ENCODE measurements around the gene ADAMTS3.
"Not testable (repeated sequence)": the region's sequence is repeated elsewhere in the genome, so short reads cannot be mapped to it uniquely, and the experiment has no call there.

Gene ADAMTS3

DNA sequence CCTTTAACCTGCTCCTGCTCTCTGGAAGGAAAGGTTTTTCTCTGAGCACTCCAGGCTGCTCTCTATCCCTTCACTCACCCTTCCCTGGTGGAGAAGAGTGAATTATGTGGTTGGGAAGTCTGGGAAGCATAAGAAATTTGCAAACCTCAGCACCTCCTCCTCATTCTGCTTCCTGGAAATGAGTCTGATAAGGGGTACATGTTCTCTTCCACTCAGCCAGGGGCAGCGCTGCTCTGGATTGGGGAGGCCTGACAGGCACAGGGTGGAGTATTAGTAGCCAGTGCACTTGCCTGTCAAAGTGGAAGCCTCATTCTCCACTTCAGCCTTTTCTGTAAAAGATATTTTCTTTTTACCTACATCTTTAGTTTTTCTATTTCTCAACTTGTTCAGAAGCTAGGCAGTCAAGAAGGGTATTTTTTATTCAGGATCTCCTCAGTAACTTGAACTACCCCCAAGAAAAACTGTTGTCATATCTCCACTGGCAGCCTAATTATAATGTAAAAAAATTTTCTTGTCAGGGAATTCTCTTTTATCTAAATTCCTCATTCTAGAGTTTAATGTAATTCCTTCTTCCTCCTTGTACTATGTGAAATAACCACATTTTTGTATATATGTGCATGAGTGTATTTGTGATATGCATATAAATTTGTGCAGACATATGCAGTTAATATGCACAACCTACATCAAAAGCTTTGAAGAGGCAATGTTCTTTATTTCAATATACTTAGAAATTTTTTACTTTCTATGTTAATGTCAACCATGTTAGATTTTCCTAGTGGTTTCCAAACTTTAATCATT lies 15.3 kb downstream of the ADAMTS3 start:
- DNase-seq (ENCODE audit: low read depth in 2 of 2): no peak

DNA sequence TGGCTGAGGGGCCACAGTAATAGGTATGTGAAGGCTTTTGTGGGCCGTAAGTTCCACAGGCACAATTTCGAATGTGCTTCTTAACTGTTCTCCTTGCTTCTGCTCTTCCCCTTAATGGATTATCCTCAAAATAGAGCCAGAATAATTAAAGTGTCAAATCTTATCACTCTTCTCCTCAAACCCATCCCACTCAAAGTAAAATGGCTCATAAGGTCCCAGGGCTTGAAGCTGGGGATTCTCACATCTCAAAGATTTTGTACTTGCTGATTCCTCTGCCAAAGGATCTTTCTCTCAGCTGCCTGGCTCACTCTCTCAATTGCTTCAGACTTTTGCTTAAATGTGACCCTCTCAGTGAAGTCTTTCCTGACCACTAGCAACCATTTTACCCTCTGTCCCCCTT lies 16.6 kb downstream of the ADAMTS3 start:
- DNase-seq (ENCODE audit: low read depth in 2 of 2): no peak

DNA sequence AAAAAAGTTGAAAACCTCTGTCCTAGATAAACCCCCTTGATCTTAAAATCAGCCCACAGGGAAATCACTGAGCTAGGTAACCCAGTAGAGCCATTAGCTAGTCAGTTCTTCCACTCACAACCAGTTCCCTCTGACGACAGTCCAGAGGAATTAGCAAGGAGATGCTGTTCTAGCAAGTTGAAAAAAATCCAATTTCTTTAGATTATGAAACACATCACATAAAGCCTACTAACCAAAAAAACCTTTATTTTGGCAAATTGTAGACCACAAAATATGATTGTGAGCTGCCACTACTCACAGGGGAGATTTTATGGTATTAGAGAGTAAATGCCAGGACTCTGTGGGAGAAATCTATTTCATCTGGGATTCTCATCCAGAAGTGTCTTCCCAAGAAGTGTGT lies 22.6 kb downstream of the ADAMTS3 start:
- DNase-seq (ENCODE audit: low read depth in 2 of 2): no peak

DNA sequence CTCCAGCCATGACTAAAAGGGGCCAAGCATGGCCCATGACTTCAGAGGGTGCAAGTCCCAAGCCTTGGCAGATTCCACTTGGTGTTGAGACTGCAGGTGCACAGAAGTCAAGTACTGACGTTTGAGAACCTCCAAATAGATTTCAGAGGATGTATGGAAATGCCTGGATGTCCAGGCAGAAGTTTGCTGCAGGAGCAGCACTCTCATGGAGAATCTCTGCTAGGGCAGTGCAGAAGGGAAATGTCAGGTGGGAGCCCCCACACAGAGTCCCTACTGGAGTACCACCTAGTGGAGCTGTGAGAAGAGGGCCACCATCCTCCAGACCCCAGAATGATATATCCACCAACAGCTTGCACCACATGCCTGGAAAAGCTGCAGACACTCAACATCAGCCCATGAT lies 28.3 kb downstream of the ADAMTS3 start:
- DNase-seq (ENCODE audit: low read depth in 2 of 2): not testable (repeated sequence)

DNA sequence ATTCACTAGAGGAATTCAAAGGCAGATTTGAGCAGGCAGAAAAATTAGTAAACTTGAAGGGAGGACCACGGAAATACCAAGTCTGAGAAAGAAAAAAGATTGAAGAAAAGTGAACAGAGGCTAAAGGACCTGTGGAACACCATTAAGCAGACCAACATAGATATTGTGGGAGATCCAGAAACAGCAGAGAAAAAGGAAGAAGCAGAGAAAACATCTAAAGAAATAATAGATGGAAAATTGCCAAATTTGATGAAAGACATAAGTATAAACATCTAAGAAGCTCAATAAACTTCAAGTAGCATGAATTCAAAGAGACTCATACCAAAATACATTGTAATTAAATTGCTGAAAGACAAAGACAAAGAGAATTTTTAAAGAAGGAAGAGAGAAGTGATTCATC lies 31.0 kb downstream of the ADAMTS3 start:
- DNase-seq (ENCODE audit: low read depth in 2 of 2): no peak

DNA sequence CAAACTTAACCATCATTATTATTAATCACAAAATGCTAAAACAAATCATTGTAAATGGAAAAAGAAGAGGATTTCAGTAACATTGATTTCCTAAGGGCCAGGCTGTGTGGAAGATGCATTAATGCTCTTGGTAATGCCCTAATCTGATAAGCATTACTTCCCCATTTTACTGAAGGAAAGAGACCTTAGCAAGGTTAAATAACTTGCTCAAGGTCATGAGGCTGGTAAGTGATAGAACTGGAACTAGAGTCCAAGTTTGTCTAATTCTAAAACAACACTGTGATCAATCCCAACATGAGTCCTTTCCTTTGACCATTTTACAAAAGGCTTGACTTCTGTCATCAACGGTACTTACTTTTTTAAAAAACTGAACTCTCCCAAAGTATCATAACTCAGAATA lies 32.6 kb downstream of the ADAMTS3 start:
- no peak for DNase-seq (ENCODE audit: low read depth in 2 of 2)

DNA sequence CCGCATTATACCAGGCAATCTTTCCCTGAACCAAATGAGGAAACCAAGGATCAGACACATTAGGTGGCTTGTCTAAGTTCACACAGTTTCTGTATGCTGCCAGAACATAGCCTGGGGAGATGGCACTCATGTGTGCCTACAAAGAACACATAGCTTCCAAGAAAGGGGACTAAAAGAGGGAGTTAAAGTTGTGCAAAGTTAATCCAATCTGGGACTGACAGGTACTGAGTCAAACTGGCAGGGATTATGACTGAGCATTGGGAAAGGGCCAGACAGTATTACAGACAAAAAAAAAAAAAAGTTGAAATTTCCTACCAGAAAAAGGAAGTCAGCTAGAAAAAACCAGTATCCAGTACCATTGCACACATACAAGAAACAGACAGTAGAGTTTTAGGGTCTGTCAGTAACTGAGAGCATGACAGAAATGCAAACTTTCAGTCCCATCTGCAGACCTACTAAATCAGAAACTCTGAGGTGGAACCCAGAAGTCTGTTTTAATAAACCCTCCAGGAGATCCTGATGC lies 37.2 kb downstream of the ADAMTS3 start:
- no peak for DNase-seq (ENCODE audit: low read depth in 2 of 2)

DNA sequence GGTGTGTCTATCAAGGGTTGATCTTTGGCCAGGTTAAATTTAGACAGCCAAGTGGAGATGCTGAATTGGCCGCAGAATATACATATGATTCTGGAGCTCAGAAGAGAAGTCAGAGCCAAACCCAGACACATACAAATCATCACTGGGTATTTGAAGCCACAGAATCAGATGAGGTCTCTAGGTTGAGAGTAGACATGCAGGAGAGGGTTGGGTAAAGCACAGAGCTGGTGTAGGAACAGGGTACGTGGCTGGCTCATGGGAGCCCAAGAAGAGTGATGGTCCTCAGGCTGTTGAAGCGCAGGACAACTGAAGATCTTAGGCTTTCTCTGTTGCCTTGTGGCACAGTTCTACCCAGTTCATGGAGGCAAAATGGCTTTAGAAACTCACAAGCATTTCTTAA lies 37.7 kb downstream of the ADAMTS3 start:
- DNase-seq (ENCODE audit: low read depth in 2 of 2): no peak

DNA sequence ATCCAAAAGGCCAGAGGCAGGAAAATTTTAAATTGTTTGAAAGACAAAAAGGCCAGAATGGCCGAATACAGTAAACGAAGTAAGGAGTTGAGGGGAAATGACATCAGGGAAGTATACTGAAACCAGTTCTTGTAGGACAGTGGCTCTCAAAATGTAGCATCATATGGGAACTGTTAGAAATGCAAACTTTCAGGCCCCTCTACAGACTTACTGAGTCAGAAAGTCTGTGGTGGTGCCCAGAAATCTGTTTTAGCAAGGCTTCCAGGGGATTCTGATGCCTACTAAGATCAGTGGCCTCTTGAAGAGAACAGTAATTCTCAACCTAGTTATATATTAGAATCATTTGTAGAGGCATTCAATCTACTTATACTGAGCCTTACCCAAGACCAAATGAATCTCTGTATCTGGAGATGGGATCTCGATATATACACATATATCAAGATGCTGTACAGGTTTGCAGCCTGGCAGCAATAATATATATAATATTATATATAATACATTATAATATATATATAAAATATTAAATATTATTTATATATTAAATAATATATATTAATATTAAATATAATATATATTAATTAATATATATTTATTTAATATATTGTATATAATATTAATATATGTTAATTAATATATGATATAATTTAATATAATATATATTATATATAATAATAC lies 39.7 kb downstream of the ADAMTS3 start:
- DNase-seq (ENCODE audit: low read depth in 2 of 2): no peak

DNA sequence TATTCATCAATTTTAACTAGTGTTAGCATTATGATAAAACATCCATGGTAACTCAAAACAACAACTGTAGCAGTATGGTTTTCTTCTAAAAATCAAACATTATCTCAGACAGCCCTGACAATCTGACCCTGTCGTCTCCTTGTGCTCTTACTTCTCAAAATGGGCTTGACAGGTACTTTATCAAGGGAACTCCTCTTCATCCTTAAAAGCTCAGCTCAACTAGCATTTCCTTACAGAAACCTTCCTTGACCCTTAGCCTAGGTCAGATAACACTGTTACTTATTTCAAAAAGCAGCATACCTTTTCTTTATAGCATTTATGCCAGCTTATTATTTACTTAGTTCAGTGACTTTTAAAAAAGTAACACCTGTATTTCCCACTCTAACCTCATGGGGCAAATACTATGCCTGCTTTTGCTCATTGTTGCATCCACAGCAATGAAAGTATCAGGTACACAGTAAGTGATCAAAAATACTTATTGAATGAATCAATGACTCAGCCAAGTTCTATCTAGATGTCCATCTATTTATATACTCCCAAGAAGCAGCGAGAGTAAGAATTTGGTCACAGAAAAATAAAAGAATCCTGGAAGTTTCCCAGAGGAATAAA lies 41.9 kb downstream of the ADAMTS3 start:
- no peak for DNase-seq (ENCODE audit: low read depth in 2 of 2)

DNA sequence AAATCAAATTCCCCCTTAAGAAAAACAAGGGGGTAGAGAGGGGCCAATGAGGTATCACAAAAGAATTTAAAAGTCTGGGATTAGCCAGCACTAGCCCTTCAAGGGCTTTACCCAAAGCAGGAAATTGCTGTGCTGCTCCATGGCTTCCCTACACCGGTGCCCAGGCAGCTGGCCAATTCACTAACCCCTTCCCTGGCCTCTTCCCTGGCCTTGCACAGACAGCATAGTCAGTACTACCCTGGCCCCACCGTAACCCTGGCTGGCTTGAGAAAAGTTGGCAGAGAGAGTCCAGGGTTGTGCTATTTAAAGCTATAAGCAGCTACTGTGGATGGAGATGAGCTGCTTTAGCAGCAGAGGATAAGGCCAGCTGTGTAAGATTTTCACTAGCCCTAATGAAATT lies 43.1 kb downstream of the ADAMTS3 start:
- DNase-seq (ENCODE audit: low read depth in 2 of 2): no peak

DNA sequence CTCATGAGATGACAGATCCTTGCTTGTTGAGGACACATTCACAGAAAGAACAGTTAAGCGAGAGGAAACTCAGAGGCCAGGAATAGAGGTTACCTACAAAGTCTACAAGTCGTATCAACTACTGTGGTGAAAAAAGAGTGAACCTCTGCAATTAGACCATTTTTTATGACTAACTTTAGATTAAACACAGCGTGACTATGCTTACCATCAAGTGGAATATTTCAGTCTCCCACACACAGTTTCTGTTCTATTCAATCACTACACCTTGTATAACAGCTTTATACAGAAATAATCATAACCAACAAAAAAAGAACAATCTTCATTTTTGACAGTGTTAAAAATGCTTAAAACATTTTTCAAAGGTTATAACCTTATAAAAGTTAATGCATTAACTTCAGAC lies 46.6 kb downstream of the ADAMTS3 start:
- no peak for DNase-seq (ENCODE audit: low read depth in 2 of 2)

DNA sequence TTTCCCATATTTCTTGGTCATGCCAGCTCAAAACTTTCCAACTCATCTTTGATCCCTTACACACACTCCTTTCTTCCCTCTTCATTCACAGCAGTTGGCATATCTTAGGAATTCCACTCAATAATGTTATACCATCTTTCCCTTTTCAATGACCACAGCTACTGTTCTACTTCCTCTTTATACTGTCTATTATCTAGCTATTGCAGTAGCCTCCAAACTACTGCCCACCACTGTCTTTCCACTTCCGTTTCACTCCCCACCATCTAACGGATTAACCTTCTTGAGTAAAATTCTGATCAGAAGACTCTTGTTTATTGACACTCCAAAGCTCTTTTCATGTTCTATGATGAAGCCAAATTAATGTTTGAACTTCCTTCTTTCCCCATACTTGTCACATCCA lies 55.8 kb downstream of the ADAMTS3 start:
- no peak for DNase-seq (ENCODE audit: low read depth in 2 of 2)

DNA sequence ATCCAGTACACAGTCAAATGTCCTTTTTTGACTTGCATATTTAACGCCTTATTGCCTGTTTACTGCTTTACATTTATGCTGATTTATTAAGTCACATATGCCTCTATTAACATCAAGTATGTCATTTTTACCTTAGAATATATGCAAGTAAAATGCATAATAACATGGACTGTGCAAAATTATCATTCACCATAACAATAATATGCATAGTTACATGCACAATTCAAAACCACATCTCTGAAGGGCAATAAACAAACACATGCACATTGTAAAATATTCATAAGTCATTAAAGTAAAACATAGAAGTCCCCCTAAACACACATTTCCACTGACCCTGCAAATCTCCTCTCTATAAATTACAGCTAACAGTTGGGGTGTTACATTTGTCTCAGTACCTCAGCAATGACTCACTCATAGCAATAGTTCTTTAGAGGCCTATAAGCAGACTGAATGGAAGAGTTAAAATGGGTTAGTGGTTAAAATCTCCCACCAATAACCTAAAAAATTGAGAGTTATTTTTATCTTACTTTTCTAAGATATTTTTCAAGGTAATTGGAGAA lies 61.1 kb downstream of the ADAMTS3 start:
- no peak for DNase-seq (ENCODE audit: low read depth in 2 of 2)

DNA sequence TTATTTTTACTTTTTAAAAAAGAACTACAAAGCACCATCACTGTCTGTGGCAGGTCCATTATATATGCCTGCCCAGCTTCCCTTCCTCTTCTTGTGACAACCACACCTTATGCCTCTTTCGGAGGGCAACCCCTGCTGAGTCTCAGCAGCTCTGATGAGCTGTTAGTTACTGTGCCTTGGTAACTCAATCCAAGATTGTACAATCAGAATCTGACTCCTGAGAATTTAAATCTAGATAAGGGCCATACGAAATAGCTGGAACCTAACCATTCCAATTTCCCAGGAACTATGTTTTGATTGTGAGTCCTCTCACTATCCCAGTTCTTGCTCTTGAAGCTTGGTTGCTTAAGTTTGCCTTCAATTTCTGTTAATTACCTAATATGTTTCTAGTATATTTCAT lies 61.9 kb downstream of the ADAMTS3 start:
- no peak for DNase-seq (ENCODE audit: low read depth in 2 of 2)

DNA sequence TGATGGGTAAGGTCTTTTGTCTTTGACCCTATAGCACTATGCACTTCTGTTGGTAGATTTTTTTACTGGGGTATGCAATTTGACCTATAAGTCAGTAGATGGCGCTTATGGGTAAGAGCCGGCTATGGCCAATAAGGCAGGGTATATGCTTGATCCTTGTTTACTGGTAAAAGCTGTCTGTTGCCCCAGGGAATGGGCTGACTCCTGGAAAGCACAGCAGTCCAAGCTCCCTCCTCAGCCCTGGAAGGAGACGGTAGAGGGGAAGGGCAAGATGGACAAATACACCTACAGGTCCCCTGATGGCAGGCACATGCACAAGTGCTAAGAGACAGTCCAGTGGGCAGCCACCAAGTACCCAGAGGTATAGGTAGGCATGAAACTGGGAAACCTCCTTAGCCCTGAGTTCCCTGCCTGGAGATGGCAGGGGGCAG lies 63.7 kb downstream of the ADAMTS3 start:
- DNase-seq (ENCODE audit: low read depth in 2 of 2): no peak

DNA sequence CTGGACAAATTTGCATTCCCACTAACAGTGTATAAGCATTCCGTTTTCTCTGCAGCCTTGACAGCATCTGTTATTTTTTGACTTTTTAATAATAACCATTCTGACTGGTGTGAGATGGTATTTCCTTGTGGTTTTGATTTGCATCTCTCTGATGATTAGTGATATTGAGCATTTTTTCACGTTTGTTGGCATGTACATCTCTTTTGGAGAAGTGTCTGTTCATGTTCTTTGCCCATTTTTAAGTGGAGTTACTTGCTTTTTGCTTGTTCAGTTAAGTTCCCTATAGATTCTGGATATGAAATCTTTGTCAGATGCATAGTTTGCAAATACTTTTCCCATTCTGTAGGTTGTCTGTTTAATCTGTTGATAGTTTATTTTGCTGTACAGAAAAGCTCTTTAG lies 68.8 kb downstream of the ADAMTS3 start:
- DNase-seq (ENCODE audit: low read depth in 2 of 2): no peak

DNA sequence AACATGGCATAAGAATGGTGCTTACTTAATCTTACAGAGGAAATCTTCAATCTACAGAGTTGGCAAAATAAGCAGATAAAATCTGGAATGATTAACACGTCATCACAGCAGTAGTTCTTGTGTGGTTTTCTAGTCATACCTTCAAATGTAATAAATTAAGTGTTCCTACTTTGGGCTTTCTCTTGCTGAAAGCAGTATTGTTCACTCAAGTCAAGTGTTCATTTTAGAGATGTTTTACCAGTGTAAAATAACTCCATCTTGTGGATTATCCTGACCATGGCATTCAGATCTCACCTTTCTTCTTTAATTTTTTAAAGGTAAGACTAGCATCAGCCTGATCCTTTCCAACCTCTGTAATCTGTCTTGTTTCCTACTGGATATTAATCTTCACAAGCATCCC lies 72.9 kb downstream of the ADAMTS3 start:
- no peak for DNase-seq (ENCODE audit: low read depth in 2 of 2)

DNA sequence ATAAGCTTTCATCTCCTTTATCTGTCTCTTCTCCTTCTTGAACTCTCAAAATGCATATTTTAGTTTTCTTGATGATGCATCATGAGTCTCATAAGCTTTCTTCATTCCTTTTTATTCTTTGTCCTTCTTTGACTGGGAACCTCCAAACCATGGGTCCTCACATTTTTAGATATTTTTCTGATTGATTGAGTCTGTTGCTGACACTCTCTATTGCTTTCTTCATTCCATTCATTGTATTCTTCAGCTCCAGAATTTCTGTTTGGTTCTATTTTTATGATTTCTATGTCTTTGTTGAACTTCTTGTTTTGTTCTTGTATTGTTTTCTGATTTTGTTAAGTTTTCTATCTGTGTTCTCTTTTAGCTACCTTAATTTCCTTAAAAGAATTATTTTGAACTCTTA lies 74.9 kb downstream of the ADAMTS3 start:
- no peak for DNase-seq (ENCODE audit: low read depth in 2 of 2)

DNA sequence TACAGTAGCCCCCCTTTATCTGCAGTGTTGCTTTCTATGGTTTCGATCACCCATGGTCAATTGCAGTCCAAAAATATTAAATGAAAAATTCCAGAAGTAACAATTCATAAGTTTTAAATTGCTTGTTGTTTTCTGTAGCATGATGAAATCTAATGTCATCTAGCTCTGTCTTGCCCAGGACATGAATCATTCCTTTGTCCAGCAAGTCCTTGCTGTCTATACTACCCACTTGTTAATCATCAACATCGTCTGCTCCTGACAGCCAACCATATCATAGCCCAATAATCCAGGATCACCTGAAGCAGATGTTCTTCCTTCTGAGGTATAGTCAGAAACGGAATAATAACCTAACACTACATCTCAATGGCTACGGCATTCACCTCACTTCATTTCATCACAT lies 79.8 kb downstream of the ADAMTS3 start:
- no peak for DNase-seq (ENCODE audit: low read depth in 2 of 2)

DNA sequence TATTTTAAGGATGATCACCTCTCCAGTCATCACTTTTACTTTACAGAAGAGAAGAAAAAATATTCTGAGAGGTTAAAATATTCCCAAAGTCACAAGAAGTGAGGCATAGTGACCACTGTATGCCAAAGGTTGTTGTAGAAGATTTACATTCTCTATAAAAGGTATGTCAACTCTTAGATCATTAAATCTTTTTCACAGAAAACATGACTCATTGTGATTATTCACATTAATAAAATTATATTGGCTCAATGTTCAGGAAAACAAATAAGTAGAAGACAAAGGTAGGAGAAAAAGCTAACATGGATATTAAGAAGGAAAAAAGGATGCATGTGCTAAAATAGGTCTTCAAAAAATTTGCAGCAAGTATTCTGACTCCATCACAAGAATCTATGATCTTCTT lies 82.0 kb downstream of the ADAMTS3 start:
- no peak for DNase-seq (ENCODE audit: low read depth in 2 of 2)

DNA sequence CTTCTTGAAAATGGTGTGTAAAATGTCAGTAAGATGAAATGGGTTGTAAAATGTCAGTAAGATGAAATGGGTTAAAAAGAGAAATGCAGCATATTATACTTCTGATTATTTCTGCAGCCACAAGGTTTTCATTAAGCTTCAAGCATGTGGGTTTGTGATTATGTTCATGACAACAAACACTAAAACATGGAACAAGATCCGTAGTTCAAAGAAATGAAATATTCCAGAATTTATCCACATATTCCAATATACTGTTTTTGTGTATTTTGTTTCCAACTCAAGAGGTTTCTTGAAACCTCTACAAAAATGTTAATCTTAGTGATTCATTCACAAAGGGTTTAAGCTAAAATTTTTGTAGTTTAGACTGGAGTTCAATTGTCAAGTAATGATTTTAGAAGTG lies 84.0 kb downstream of the ADAMTS3 start:
- no peak for DNase-seq (ENCODE audit: low read depth in 2 of 2)

Measured in stimulated activated CD4-positive, alpha-beta T cell treated with anti-CD3 and anti-CD28 coated beads, Interleukin-15, amount 100 ng/mL, for 48 hours (primary cell).